ENCODE measurements around the gene CTNNA2. TPM values are rescaled to one million over a fixed set of nuclear protein-coding genes. Genes with fewer than 3 reads are reported as not detected.

The CTNNA2 gene
- total RNA-seq, 1 donor from 2014 or later = 43.5 TPM

- Mint-ChIP-seq H3K4me3 (no peak overlapping the region), H3K27ac (no peak overlapping the region)
Observed at GRCh38 chr2:80351231-80351630, 838.4 kb downstream of the CTNNA2 start.

GRCh38 chr2:80354858-80355257, 842.0 kb downstream of the CTNNA2 start:
- H3K9me3 ChIP-seq (ENCODE audit: low read depth) = no peaks in the 10 kb centered on the region
- H3K4me2 ChIP-seq = no peak overlapping the region
- H3K9ac ChIP-seq = no peak overlapping the region
- H3K4me3 ChIP-seq = no peak overlapping the region
- no peaks in the 10 kb centered on the region for H4K20me1 ChIP-seq (ENCODE audit: low read depth)
- Mint-ChIP-seq H3K4me1 (peaks cover 2% of the 10 kb centered on the region), H3K27me3 (ENCODE audit: insufficient read depth, low read depth) (no peaks in the 10 kb centered on the region), H3K9me3 (no peaks in the 10 kb centered on the region), H3K4me3 (no peak overlapping the region), H3K27ac (no peak overlapping the region), H3K36me3 (no peaks in the 10 kb centered on the region)
- no peaks in the 10 kb centered on the region for H3K4me1 ChIP-seq
- no peak for DNase-seq (ENCODE audit: low spot score)
- H3K79me2 ChIP-seq (ENCODE audit: low read depth) = no peaks in the 10 kb centered on the region
- no peaks in the 10 kb centered on the region for H3K36me3 ChIP-seq
- H3K27me3 ChIP-seq = no peaks in the 10 kb centered on the region
- H3F3A ChIP-seq (ENCODE audit: low read depth) = no peaks in the 10 kb centered on the region
- TF ChIP-seq EZH2phosphoT487 (IDR thresholded peaks at IDR 0.05) = no peak
- no peak for TF ChIP-seq EZH2 (IDR thresholded peaks at IDR 0.05)
- no peak for TF ChIP-seq CTCF (IDR thresholded peaks at IDR 0.05)
- no peak overlapping the region for H3K27ac ChIP-seq
- H2AFZ ChIP-seq (replicated peaks) = no peak overlapping the region

More at GRCh38 chr2:80351231-80351630, 838.4 kb downstream of the CTNNA2 start:
- Histone ChIP-seq H3K9ac (no peak overlapping the region), H4K20me1 (ENCODE audit: low read depth) (no peaks in the 10 kb centered on the region), H3K36me3 (no peaks in the 10 kb centered on the region), H3K9me3 (ENCODE audit: low read depth) (no peaks in the 10 kb centered on the region), H3K4me1 (no peaks in the 10 kb centered on the region), H3K27ac (no peak overlapping the region), H3K4me2 (no peak overlapping the region), H3K79me2 (ENCODE audit: low read depth) (no peaks in the 10 kb centered on the region), H3K4me3 (no peak overlapping the region), H2AFZ (replicated peaks) (no peak overlapping the region), H3F3A (ENCODE audit: low read depth) (no peaks in the 10 kb centered on the region), H3K27me3 (no peaks in the 10 kb centered on the region)
- Mint-ChIP-seq H3K36me3 (no peaks in the 10 kb centered on the region), H3K9me3 (no peaks in the 10 kb centered on the region), H3K27me3 (ENCODE audit: insufficient read depth, low read depth) (no peaks in the 10 kb centered on the region), H3K4me1 (peaks cover 2% of the 10 kb centered on the region)
- DNase-seq (ENCODE audit: low spot score) = no peak
- TF ChIP-seq EZH2phosphoT487 (IDR thresholded peaks at IDR 0.05) = no peak
- no peak for TF ChIP-seq EZH2 (IDR thresholded peaks at IDR 0.05)
- TF ChIP-seq CTCF (IDR thresholded peaks at IDR 0.05) = no peak

GRCh38 chr2:80361904-80362303, 849.1 kb downstream of the CTNNA2 start:
- Histone ChIP-seq H3F3A (ENCODE audit: low read depth) (peaks cover 39% of the 10 kb centered on the region), H3K9me3 (ENCODE audit: low read depth) (no peaks in the 10 kb centered on the region), H4K20me1 (ENCODE audit: low read depth) (peaks cover 6% of the 10 kb centered on the region), H3K36me3 (no peaks in the 10 kb centered on the region), H3K4me2 (no peak overlapping the region), H3K4me1 (peaks cover 44% of the 10 kb centered on the region), H3K27me3 (no peaks in the 10 kb centered on the region), H2AFZ (replicated peaks) (no peak overlapping the region), H3K4me3 (no peak overlapping the region), H3K79me2 (ENCODE audit: low read depth) (no peaks in the 10 kb centered on the region), H3K9ac (no peak overlapping the region), H3K27ac (no peak overlapping the region)
- peaks cover 18% of the 10 kb centered on the region for H3K4me1 Mint-ChIP-seq
- no peak for TF ChIP-seq CTCF (IDR thresholded peaks at IDR 0.05)
- TF ChIP-seq EZH2 (IDR thresholded peaks at IDR 0.05) = no peak
- TF ChIP-seq EZH2phosphoT487 (IDR thresholded peaks at IDR 0.05) = no peak
- H3K36me3 Mint-ChIP-seq = no peaks in the 10 kb centered on the region
- no peaks in the 10 kb centered on the region for H3K9me3 Mint-ChIP-seq
- no peaks in the 10 kb centered on the region for H3K27me3 Mint-ChIP-seq (ENCODE audit: insufficient read depth, low read depth)
- no peak for DNase-seq (ENCODE audit: low spot score)
- H3K4me3 Mint-ChIP-seq = no peak overlapping the region
- no peak overlapping the region for H3K27ac Mint-ChIP-seq

Data from neural progenitor cell (in vitro differentiated cells).